Measurements from ENCODE around the gene FBXO36.

Gene FBXO36

GRCh38 chr2:229969921-229970320, 47.6 kb downstream of the FBXO36 start:
- in situ Hi-C loops (cut with MboI; ENCODE audit: low sequenced_read_pairs): no loop called here

- in situ Hi-C loops (cut with MboI; ENCODE audit: low sequenced_read_pairs): no loop called here
Observed at GRCh38 chr2:229970406-229970805, 48.1 kb downstream of the FBXO36 start.

GRCh38 chr2:229971298-229971790, 49.0 kb downstream of the FBXO36 start:
- in situ Hi-C loops (cut with MboI; ENCODE audit: low sequenced_read_pairs): no loop called here

GRCh38 chr2:229974266-229974665, 52.0 kb downstream of the FBXO36 start:
- in situ Hi-C loops (cut with MboI; ENCODE audit: low sequenced_read_pairs): no loop called here

GRCh38 chr2:229980431-229981184, 58.3 kb downstream of the FBXO36 start:
- in situ Hi-C loops (cut with MboI; ENCODE audit: low sequenced_read_pairs): no loop called here

- in situ Hi-C loops (cut with MboI; ENCODE audit: low sequenced_read_pairs): no loop called here
Observed at GRCh38 chr2:229993236-229993635, 70.9 kb downstream of the FBXO36 start.

GRCh38 chr2:229996320-229996719, 74.0 kb downstream of the FBXO36 start:
- in situ Hi-C loops (cut with MboI; ENCODE audit: low sequenced_read_pairs): no loop called here

- in situ Hi-C loops (cut with MboI; ENCODE audit: low sequenced_read_pairs): no loop called here
Observed at GRCh38 chr2:229997565-229997964, 75.3 kb downstream of the FBXO36 start.

GRCh38 chr2:230000118-230000841, 78.0 kb downstream of the FBXO36 start:
- in situ Hi-C loops (cut with MboI; ENCODE audit: low sequenced_read_pairs): no loop called here

GRCh38 chr2:230007931-230008707, 85.8 kb downstream of the FBXO36 start:
- in situ Hi-C loops (cut with MboI; ENCODE audit: low sequenced_read_pairs): loop anchor here (5.0 kb wide), 2 partner anchors 144 to 604 kb away; no protein-coding TSS in a partner anchor

- in situ Hi-C loops (cut with MboI; ENCODE audit: low sequenced_read_pairs): loop anchor here (5.0 kb wide), 2 partner anchors 144 to 604 kb away; no protein-coding TSS in a partner anchor
Observed at GRCh38 chr2:230008708-230009066, 86.4 kb downstream of the FBXO36 start.

GRCh38 chr2:230010501-230010900, 88.2 kb downstream of the FBXO36 start:
- in situ Hi-C loops (cut with MboI; ENCODE audit: low sequenced_read_pairs): no loop called here

- in situ Hi-C loops (cut with MboI; ENCODE audit: low sequenced_read_pairs): no loop called here
Observed at GRCh38 chr2:230011617-230012016, 89.3 kb downstream of the FBXO36 start.

GRCh38 chr2:230012267-230012884, 90.1 kb downstream of the FBXO36 start:
- in situ Hi-C loops (cut with MboI; ENCODE audit: low sequenced_read_pairs): no loop called here

GRCh38 chr2:230016844-230017243, 94.5 kb downstream of the FBXO36 start:
- in situ Hi-C loops (cut with MboI; ENCODE audit: low sequenced_read_pairs): no loop called here

GRCh38 chr2:230018153-230018552, 95.8 kb downstream of the FBXO36 start:
- in situ Hi-C loops (cut with MboI; ENCODE audit: low sequenced_read_pairs): no loop called here

GRCh38 chr2:230019742-230020141, 97.4 kb downstream of the FBXO36 start:
- in situ Hi-C loops (cut with MboI; ENCODE audit: low sequenced_read_pairs): no loop called here

GRCh38 chr2:230023313-230023712, 101.0 kb downstream of the FBXO36 start:
- in situ Hi-C loops (cut with MboI; ENCODE audit: low sequenced_read_pairs): no loop called here

GRCh38 chr2:230042195-230042594, 119.9 kb downstream of the FBXO36 start:
- in situ Hi-C loops (cut with MboI; ENCODE audit: low sequenced_read_pairs): no loop called here

GRCh38 chr2:230043025-230043424, 120.7 kb downstream of the FBXO36 start:
- in situ Hi-C loops (cut with MboI; ENCODE audit: low sequenced_read_pairs): no loop called here

GRCh38 chr2:230043461-230043860, 121.2 kb downstream of the FBXO36 start:
- in situ Hi-C loops (cut with MboI; ENCODE audit: low sequenced_read_pairs): no loop called here

Measured in HL-60/S4 (cell line).